ENCODE results near the gene MCCC1.

Gene MCCC1

DNA sequence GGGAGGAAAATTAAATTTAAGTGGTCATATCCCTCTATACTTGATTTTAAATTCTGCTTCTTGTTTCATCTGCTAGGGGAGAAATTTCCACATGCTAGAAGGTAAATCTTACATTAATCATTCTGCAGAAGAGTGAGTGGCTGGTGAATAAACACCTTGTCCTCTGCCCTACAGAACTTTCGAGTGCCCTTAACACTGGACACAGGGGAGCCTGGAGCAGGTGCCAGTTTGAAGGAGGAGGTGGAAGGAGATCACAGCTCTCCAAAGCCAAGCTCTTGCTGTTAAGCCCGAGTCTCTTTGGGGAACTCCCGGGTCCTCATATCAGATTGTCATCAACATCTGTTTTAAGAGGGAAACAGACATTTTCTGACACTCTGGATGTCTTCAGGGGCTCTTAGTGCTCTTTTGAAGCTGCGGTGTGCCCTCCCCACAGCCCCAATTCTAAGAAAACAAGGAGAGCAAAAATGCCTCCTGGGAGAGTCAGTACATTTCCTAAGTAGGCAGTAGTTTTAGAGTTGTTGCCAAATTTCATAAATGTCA, 32.0 kb upstream of the MCCC1 start:
- Histone ChIP-seq H3K4me3 (no peak overlapping the region), H3K27ac (no peak overlapping the region)
- no peak for DNase-seq (ENCODE audit: low spot score)
- TF ChIP-seq, protein P1, sequence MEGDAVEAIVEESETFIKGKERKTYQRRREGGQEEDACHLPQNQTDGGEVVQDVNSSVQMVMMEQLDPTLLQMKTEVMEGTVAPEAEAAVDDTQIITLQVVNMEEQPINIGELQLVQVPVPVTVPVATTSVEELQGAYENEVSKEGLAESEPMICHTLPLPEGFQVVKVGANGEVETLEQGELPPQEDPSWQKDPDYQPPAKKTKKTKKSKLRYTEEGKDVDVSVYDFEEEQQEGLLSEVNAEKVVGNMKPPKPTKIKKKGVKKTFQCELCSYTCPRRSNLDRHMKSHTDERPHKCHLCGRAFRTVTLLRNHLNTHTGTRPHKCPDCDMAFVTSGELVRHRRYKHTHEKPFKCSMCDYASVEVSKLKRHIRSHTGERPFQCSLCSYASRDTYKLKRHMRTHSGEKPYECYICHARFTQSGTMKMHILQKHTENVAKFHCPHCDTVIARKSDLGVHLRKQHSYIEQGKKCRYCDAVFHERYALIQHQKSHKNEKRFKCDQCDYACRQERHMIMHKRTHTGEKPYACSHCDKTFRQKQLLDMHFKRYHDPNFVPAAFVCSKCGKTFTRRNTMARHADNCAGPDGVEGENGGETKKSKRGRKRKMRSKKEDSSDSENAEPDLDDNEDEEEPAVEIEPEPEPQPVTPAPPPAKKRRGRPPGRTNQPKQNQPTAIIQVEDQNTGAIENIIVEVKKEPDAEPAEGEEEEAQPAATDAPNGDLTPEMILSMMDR (IDR thresholded peaks at IDR 0.05), result no peak

DNA sequence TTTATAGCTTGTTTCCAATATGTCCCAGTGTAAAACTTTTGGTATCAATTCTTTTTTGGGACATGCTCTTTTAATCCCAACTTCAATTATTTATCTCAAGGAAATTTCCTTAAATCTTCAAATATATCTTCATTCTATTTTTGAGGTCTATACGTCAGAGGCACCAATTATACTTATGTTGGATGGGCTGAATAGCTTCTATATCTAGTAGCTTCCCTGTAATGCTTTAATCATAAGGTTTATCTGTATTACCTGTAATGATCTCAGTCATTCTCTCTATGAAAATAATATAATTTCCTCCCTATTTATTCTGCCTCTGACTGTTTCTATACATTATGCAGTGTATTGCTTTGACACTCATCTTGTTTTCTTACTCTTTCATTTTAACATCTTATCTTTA, 29.9 kb upstream of the MCCC1 start:
- TF ChIP-seq, protein P1 (IDR thresholded peaks at IDR 0.05), result no peak

DNA sequence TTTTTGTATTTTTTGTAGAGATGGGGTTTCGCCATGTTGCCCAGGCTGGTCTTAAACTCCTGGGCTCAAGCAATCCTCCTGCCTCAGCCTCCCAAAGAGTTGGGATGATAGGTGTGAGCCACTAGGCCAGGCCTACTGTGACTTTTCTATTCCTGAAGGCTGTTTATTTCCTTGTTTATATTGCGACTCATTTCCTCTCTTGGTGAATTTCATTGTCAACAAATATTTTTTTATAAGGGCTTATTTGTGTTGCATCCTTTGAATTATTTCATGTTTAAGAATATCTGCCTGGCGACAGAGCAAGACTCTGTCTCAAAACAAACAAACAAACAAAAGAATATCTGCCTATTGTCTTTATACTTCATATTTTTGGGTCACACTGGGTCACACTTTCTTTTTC, 29.4 kb upstream of the MCCC1 start:
- H3K27ac ChIP-seq, result no peak overlapping the region
- no peak for DNase-seq (ENCODE audit: low spot score)
- H3K4me3 ChIP-seq, result no peak overlapping the region
- TF ChIP-seq, protein P1 (IDR thresholded peaks at IDR 0.05), result no peak

More for the DNA sequence above, 29.9 kb upstream of the MCCC1 start:
- no peak overlapping the region for H3K27ac ChIP-seq
- H3K4me3 ChIP-seq, result no peak overlapping the region
- no peak for DNase-seq (ENCODE audit: low spot score)

DNA sequence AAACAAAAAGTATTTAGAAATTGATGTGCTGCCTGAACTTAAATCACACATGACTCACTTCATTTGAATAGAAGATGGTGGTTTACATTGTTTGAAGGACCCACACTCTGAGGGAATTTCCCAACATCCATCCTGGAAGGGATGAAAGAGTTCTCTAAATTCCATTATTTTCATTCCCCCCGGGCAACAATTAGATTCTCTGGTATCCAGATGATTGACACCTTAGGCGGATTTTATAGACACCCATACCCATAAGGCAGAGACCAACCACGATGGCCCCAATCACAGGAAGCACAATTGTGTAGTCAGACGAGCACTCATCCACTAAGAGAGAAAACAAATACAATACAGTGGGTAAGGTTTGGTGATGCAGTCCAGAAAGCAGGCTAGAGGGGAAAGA, 24.6 kb upstream of the MCCC1 start:
- DNase-seq (ENCODE audit: low spot score), result no peak
- TF ChIP-seq, protein P1 (IDR thresholded peaks at IDR 0.05), result no peak
- H3K4me3 ChIP-seq, result no peak overlapping the region
- no peak overlapping the region for H3K27ac ChIP-seq

DNA sequence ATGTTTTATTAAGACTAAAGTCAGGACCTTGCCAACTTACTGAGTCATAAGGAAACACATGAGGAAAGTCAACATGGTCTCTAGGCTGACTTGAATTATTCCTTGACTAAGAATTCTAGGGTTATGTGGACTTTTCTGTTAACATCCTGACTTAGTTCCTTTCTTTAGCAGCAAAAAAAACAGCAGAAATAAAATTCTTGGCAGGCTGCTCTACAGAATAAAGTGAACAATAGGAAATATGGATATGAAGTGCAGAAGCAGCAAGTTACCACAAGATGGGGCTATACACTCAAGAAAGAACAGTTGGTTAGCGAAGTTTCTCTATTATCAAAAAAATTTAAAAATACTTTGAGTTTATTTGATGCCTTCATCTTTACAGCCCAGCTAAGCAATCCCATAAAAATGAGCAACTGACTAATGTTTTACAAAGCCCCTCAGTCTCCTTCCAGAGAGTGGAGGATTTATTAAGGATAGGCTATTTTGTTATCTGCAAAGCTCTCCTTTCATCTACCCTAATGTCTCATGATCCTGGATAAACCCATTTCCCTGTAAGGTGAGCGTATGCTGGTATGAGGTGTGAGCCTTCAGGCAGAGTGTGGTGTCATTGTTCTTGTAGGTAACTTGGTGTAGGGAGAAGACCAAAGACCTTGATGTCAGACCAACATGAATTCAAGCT, 23.1 kb upstream of the MCCC1 start:
- TF ChIP-seq, protein P1 (IDR thresholded peaks at IDR 0.05), result peak; percentile 59
- Histone ChIP-seq H3K27ac (no peak overlapping the region), H3K4me3 (no peak overlapping the region)
- no peak for DNase-seq (ENCODE audit: low spot score)

DNA sequence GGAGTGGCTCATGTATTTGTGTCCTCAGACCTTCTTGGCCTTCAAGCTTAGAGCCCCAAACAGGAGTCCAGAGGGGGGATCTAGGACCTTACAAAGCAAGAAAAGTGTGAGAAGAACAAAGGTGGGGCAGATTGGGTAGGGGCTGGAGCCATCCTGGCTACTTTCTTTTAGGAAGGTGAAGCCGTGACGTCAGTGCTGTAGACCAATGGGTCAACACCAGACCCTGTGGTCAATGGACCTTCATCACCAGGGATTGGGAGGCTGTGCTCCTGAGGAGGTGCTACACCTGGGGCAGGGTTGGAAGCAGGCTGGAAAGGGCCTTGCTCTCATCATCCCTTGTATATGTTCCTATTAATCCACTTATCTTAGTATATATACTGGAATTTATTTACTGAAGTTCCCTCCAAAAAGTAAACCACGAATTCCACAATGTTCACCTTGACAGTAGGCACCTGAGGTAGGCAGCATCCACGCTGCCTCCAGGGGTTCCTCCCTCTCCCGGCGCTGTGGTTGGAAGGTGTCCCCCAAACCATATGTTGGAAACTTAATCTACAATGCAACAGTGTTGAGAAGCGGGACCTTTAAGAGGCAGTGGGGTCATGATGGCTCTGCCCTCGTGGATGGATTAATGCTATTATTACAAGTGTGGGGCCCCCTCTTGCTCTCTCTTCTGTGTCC, 21.4 kb upstream of the MCCC1 start:
- no peak overlapping the region for H3K4me3 ChIP-seq
- DNase-seq (ENCODE audit: low spot score), result no peak
- TF ChIP-seq, protein P1 (IDR thresholded peaks at IDR 0.05), result no peak
- no peak overlapping the region for H3K27ac ChIP-seq

DNA sequence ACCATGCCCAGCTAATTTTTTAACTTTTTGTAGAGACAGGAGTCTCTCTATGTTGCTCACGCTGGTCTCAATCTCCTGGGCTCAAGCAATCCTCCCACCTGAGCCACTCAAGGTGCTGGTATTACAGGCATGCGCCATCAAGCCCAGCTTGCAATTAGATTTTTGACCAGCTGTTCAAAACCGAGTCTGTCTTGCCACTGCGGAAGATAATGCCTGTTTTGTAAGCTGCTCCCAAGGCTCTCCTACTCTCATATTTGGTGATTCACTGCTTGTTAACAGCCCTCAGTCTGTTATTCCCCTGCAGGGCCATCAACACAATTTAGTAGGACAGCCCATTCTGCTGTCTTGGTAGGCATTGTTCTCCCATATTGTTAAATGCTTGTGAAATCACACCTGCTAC, 17.8 kb upstream of the MCCC1 start:
- Histone ChIP-seq H3K27ac (no peak overlapping the region), H3K4me3 (no peak overlapping the region)
- TF ChIP-seq, protein P1 (IDR thresholded peaks at IDR 0.05), result no peak
- DNase-seq (ENCODE audit: low spot score), result no peak

All from coronary artery (tissue), 2 donors.